ENCODE data around the gene CITED2. TPM values are rescaled to one million over a fixed set of nuclear protein-coding genes. Genes with fewer than 3 reads are reported as not detected.

CITED2 gene
- total RNA-seq, 1 donor from 2014 or later, result 10.3 TPM

DNA sequence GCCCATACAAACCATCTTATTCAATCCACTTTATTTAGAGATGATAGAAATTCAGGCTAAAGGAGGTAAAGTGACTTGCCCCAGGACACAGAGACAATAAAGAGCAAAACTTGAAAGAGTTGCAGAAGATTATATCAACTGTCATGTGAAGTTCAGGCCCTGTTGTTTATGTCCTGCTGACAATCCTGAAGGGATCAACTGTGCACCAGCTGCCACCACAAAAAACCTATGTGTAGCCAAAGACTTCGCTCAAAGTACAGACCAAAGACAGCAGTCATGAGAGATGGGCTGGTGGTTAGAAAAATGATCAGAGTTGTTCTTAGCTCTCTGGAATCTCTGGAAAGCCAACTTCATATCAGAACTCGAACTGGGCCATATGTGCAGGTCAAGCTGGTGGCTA is 16.0 kb upstream of the CITED2 start:
- FAIRE-seq (no peak), DNase-seq (ENCODE audit: low read depth) (no peak)
- Histone ChIP-seq H3K36me3 (ENCODE audit: control insufficient read depth, insufficient read depth, low read length) (no peaks in the 10 kb centered on the region), H3K4me3 (ENCODE audit: low read depth, low read length) (no peak overlapping the region), H3K27me3 (ENCODE audit: control insufficient read depth, insufficient read depth, low read length) (no peaks in the 10 kb centered on the region)
- TF ChIP-seq, protein P1, sequence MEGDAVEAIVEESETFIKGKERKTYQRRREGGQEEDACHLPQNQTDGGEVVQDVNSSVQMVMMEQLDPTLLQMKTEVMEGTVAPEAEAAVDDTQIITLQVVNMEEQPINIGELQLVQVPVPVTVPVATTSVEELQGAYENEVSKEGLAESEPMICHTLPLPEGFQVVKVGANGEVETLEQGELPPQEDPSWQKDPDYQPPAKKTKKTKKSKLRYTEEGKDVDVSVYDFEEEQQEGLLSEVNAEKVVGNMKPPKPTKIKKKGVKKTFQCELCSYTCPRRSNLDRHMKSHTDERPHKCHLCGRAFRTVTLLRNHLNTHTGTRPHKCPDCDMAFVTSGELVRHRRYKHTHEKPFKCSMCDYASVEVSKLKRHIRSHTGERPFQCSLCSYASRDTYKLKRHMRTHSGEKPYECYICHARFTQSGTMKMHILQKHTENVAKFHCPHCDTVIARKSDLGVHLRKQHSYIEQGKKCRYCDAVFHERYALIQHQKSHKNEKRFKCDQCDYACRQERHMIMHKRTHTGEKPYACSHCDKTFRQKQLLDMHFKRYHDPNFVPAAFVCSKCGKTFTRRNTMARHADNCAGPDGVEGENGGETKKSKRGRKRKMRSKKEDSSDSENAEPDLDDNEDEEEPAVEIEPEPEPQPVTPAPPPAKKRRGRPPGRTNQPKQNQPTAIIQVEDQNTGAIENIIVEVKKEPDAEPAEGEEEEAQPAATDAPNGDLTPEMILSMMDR (IDR thresholded peaks at IDR 0.05; ENCODE audit: insufficient read depth, low read length, severe bottlenecking), result no peak

DNA sequence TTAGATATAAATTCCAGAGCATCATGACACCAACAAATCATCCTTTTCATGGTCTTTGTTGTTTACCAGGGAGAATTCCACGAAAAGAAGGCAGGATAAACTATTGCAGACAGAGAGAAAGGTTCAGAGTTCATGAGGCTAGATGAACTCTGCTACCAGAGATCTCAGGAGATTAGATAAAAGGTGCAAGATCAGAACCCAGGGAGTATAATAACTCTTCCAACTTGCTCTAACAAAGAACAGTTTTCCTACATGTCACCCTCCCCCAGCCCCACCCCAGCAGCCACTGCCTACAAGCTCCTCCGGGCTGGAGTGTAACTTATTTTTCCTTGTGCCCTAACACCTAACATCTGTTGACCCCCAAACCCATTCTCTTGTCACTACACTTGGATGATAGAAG is 13.9 kb upstream of the CITED2 start:
- Histone ChIP-seq H3K36me3 (ENCODE audit: control insufficient read depth, insufficient read depth, low read length) (no peaks in the 10 kb centered on the region), H3K27me3 (ENCODE audit: control insufficient read depth, insufficient read depth, low read length) (no peaks in the 10 kb centered on the region), H3K4me3 (ENCODE audit: low read depth, low read length) (no peak overlapping the region)
- DNase-seq (ENCODE audit: low read depth), result no peak
- no peak for FAIRE-seq
- TF ChIP-seq, protein P1 (IDR thresholded peaks at IDR 0.05; ENCODE audit: insufficient read depth, low read length, severe bottlenecking), result no peak

DNA sequence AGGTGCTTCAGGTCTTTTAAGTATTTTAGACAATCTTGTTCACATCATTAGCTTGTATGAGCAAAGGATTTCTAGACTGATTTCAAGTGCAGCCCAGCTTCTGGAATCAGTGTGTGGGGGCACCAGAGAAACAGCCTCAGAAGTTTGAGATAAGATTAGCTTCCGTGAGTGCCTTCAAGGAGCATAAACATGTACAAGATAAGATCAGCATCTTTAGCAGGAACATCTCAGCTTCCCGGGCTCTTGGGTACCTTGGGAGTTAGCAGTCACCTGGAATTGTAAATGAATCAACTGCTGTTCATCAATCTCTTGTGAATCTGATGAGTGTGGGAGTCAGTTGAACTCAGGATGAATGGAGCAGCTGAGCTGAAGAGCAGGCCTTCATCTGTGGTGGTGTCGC is 12.0 kb upstream of the CITED2 start:
- Histone ChIP-seq H3K36me3 (ENCODE audit: control insufficient read depth, insufficient read depth, low read length) (no peaks in the 10 kb centered on the region), H3K4me3 (ENCODE audit: low read depth, low read length) (no peak overlapping the region), H3K27me3 (ENCODE audit: control insufficient read depth, insufficient read depth, low read length) (no peaks in the 10 kb centered on the region)
- no peak for FAIRE-seq
- TF ChIP-seq, protein P1 (IDR thresholded peaks at IDR 0.05; ENCODE audit: insufficient read depth, low read length, severe bottlenecking), result no peak
- no peak for DNase-seq (ENCODE audit: low read depth)

DNA sequence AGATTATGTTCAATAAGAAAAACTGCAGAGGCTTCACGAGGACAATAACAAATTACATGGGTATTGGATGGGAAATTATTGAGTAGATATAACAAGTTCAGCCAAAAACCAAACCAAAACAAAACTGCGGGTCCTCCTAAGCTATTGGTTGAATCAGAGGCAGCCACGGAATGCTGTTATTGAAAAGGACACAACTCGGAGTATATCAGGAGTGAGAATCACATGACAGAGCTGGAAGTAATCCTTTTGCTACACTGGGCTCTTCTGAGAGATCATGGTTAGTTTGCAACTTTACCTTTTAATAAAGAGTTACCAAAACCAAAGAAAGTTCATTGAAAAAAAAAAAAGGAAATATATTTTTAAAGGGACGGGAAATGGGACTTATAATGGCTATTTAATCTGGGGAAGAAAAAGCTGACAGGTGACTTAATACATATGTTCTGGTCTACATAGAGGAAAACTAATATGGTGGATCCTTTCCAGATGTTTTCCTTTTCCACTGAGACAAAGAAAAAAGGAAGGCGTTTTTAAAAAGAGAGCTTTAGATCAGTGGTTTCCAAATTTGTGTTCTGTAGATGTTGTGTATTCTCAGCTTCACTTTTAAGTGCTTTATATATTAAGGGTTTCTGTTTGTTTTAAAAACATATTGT is 6.9 kb upstream of the CITED2 start:
- no peak for DNase-seq (ENCODE audit: low read depth)
- no peaks in the 10 kb centered on the region for H3K36me3 ChIP-seq (ENCODE audit: control insufficient read depth, insufficient read depth, low read length)
- TF ChIP-seq, protein P1 (IDR thresholded peaks at IDR 0.05; ENCODE audit: insufficient read depth, low read length, severe bottlenecking), result no peak
- H3K27me3 ChIP-seq (ENCODE audit: control insufficient read depth, insufficient read depth, low read length), result no peaks in the 10 kb centered on the region
- no peak for FAIRE-seq
- H3K4me3 ChIP-seq (ENCODE audit: low read depth, low read length), result no peak overlapping the region

DNA sequence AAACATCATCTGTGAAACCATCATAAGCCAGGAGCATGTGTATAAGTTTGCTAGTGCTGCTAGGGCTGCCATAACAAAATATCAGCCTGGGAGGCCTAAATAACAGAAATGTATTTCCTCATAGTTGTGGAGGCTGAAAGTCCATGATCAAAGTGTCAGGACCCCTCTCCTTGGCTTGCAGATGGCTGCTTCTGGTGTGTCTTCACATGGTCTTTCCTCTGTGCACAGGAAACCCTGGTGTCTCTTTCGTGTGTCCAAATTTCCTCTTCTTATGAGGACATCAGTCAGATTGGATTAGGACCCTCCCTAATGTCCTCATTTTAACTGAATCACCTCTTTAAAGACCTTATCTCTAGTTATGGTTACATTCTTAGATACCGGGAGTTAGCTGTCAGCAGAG is 6.2 kb upstream of the CITED2 start:
- TF ChIP-seq, protein P1 (IDR thresholded peaks at IDR 0.05; ENCODE audit: insufficient read depth, low read length, severe bottlenecking), result no peak
- Histone ChIP-seq H3K36me3 (ENCODE audit: control insufficient read depth, insufficient read depth, low read length) (no peaks in the 10 kb centered on the region), H3K4me3 (ENCODE audit: low read depth, low read length) (no peak overlapping the region), H3K27me3 (ENCODE audit: control insufficient read depth, insufficient read depth, low read length) (no peaks in the 10 kb centered on the region)
- DNase-seq (ENCODE audit: low read depth) (no peak), FAIRE-seq (no peak)

DNA sequence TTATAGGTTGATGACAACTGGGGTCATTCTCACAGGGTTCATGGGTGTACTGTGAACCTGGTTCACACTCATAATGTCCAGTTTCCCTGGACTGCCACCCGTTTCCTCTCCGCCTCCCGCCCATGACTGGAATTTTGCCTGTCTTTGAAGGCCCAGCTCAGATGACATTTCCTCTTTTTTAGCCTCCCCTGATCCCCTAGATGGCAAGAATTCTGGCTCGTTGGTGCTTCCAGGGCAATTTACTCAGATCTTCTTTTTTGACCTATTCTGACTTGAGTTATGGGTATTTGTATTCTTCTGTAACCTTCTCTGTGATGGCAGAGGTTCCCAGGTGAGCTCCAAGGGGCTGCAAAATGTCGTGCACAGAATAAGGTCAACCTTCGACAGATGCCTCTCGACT is 5.7 kb upstream of the CITED2 start:
- TF ChIP-seq, protein P1 (IDR thresholded peaks at IDR 0.05; ENCODE audit: insufficient read depth, low read length, severe bottlenecking), result no peak
- no peak for DNase-seq (ENCODE audit: low read depth)
- H3K4me3 ChIP-seq (ENCODE audit: low read depth, low read length), result no peak overlapping the region
- no peaks in the 10 kb centered on the region for H3K36me3 ChIP-seq (ENCODE audit: control insufficient read depth, insufficient read depth, low read length)
- no peak for FAIRE-seq
- H3K27me3 ChIP-seq (ENCODE audit: control insufficient read depth, insufficient read depth, low read length), result no peaks in the 10 kb centered on the region

Measured in bronchial epithelial cell (primary cell).